Endothelial cell of umbilical vein (primary cell): Measurements from ENCODE around the gene SLC7A6.

Experiments used
- CTCF ChIP-seq, 2 donors: IDR thresholded peaks; 1 replicate in 1 of 2; 2 replicates in 1 of 2; pipeline ENCODE4 v1.5.1; 2011; ENCODE audit warnings: low read length in 2 of 2, mild to moderate bottlenecking in 2 of 2, moderate library complexity in 2 of 2, control low read depth in 1 of 2, inconsistent platforms in 1 of 2, low read depth in 1 of 2; ENCODE audit not compliant: insufficient read depth in 1 of 2; ENCODE audit errors: extremely low read depth in 1 of 2
- EZH2 ChIP-seq: IDR thresholded peaks from 2 replicates; pipeline ENCODE4 v1.6.1; 2012; ENCODE audit warnings: borderline replicate concordance, low read depth, mild to moderate bottlenecking, moderate library complexity, low read length, inconsistent platforms; ENCODE audit not compliant: severe bottlenecking
- MYC ChIP-seq: IDR thresholded peaks from one replicate; pipeline ENCODE4 v1.6.1; 2011; ENCODE audit warnings: mild to moderate bottlenecking, low read depth, low read length
- POLR2A ChIP-seq: IDR thresholded peaks from 2 replicates; pipeline ENCODE4 v1.6.1; 2012; ENCODE audit warnings: low read depth, mild to moderate bottlenecking, control low read depth, low read length
- TF ChIP-seq, protein P1 (sequence below): IDR thresholded peaks from 2 replicates; pipeline ENCODE4 v1.6.1; 2011; ENCODE audit not compliant: insufficient read depth, insufficient read length

GRCh38 chr16:68250951-68251350 lies 13.4 kb upstream of the SLC7A6 start:
- TF ChIP-seq CTCF (IDR thresholded peaks at IDR 0.05; ENCODE audit: extremely low read depth in 1 of 2, insufficient read depth in 1 of 2, low read depth in 1 of 2, low read length in 2 of 2) (no peak), EZH2 (no peak), POLR2A (no peak), MYC (no peak)
- TF ChIP-seq, protein P1, sequence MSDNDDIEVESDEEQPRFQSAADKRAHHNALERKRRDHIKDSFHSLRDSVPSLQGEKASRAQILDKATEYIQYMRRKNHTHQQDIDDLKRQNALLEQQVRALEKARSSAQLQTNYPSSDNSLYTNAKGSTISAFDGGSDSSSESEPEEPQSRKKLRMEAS, result no peak
